Measurements from ENCODE around the gene RBBP8. TPM values are rescaled to one million over a fixed set of nuclear protein-coding genes. Genes with fewer than 3 reads are reported as not detected.
A peak's percentile ranks its signal among the peaks of the same experiment; 100 is the strongest.

Gene RBBP8
- total and polyA plus RNA-seq, 2 donors (not counting 3 experiments of a cell fraction or from before 2014, with no cell fraction given) = 3.0 to 13.5 TPM

DNA sequence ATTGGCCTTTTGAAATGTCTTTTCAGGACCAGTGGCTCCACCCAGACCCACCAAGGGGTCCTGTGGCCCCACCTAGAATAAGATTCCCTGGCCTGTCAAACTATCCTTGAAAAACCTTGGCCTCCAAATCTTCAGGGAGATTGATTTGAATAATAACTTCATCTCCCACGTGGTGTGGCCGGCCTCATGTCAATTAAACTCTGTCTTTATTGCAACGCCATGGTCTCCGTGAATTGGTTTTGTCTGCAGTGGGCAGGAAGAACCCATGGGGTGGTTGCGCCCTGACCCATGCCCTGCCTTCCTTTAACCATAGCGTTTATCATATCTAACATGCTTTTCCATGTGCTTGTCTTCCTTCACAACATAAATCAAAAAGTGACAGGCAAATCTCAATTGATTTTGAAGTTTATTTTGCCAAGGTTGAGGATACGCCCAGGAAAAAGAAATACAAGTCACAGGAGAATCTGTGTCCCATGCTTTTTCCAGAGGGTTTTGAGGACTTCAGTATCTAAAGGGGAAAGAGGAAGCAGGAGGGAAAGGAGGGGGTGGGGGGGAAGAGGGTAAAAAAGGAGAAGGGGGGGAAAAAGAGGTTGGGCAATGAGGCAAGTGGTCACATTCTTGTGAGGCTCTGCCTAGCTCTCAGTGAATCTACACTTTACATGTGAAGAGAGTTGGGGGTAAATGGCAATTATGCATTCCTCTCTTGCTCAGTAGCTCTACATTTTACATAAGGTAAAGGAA is 135.6 kb downstream of the RBBP8 start:
- H3K4me1 ChIP-seq (ENCODE audit: control insufficient read depth, extremely low read depth, insufficient read depth, low read length) = no peaks in the 10 kb centered on the region
- H3K27me3 ChIP-seq (ENCODE audit: control insufficient read depth in 2 of 2, insufficient read depth in 2 of 2, low read length in 2 of 2) = no peaks in the 10 kb centered on the region
- H3K4me2 ChIP-seq (ENCODE audit: insufficient read depth, low read length) = no peak overlapping the region
- H3K9ac ChIP-seq (replicated peaks; ENCODE audit: extremely low read depth, insufficient read depth, low read length) = no peak overlapping the region
- H3K4me3 ChIP-seq (replicated peaks in 1 of 3; ENCODE audit: insufficient read depth in 1 of 3, low read depth in 1 of 3, low read length in 3 of 3) = no peak overlapping the region
- TF ChIP-seq FOS (IDR thresholded peaks at IDR 0.05; ENCODE audit: borderline replicate concordance, insufficient read depth, low read length) (no peak), POLR2AphosphoS5 (IDR thresholded peaks at IDR 0.05; ENCODE audit: insufficient read depth, low read depth, low read length) (no peak), JUN (IDR thresholded peaks at IDR 0.05; ENCODE audit: borderline replicate concordance, insufficient read depth, insufficient read length, low read depth) (no peak), POLR2A (IDR thresholded peaks at IDR 0.05; ENCODE audit: low read depth, low read length) (no peak), GATA2 (IDR thresholded peaks at IDR 0.05; ENCODE audit: insufficient read depth, insufficient read length, low read depth, low read length) (no peak), EZH2 (IDR thresholded peaks at IDR 0.05; ENCODE audit: borderline replicate concordance, low read depth, low read length, severe bottlenecking) (no peak), MYC (IDR thresholded peaks at IDR 0.05; ENCODE audit: low read depth, low read length) (no peak)
- TF ChIP-seq, protein P1, sequence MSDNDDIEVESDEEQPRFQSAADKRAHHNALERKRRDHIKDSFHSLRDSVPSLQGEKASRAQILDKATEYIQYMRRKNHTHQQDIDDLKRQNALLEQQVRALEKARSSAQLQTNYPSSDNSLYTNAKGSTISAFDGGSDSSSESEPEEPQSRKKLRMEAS (IDR thresholded peaks at IDR 0.05; ENCODE audit: insufficient read depth, insufficient read length) = no peak
- TF ChIP-seq, protein P2, sequence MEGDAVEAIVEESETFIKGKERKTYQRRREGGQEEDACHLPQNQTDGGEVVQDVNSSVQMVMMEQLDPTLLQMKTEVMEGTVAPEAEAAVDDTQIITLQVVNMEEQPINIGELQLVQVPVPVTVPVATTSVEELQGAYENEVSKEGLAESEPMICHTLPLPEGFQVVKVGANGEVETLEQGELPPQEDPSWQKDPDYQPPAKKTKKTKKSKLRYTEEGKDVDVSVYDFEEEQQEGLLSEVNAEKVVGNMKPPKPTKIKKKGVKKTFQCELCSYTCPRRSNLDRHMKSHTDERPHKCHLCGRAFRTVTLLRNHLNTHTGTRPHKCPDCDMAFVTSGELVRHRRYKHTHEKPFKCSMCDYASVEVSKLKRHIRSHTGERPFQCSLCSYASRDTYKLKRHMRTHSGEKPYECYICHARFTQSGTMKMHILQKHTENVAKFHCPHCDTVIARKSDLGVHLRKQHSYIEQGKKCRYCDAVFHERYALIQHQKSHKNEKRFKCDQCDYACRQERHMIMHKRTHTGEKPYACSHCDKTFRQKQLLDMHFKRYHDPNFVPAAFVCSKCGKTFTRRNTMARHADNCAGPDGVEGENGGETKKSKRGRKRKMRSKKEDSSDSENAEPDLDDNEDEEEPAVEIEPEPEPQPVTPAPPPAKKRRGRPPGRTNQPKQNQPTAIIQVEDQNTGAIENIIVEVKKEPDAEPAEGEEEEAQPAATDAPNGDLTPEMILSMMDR (IDR thresholded peaks at IDR 0.05; ENCODE audit: extremely low read depth in 1 of 2, insufficient read depth in 1 of 2, low read depth in 1 of 2, low read length in 2 of 2) = no peak
- POLR2A ChIA-PET = no interaction called here
- CTCF ChIA-PET = no interaction called here
- H3K36me3 ChIP-seq (ENCODE audit: control insufficient read depth in 2 of 2, extremely low read depth in 1 of 2, insufficient read depth in 2 of 2, low read length in 2 of 2) = no peaks in the 10 kb centered on the region
- no TSS peak for BruUV-seq (replicated peaks)
- DNase-seq (ENCODE audit: low read depth, low spot score) = peak; percentile 11
- no peak overlapping the region for H3K27ac ChIP-seq (ENCODE audit: insufficient read depth, low read depth, low read length)
- intact Hi-C loops (cut with micrococcal nuclease) = no loop called here
- FAIRE-seq = peak; percentile 12
- no peak overlapping the region for H2AFZ ChIP-seq (ENCODE audit: low read depth, low read length)
- H3K9me3 ChIP-seq (replicated peaks; ENCODE audit: control insufficient read depth, insufficient read depth, low read length) = no peaks in the 10 kb centered on the region
- no peaks in the 10 kb centered on the region for H3K79me2 ChIP-seq (ENCODE audit: control insufficient read depth, insufficient read depth, low read length)
- dilution Hi-C loops (cut with MboI; ENCODE audit: extremely low pct_ligation_motif_present, low sequenced_read_pairs) = no loop called here
- H4K20me1 ChIP-seq (replicated peaks; ENCODE audit: control insufficient read depth, extremely low read depth, insufficient read depth, low read length) = no peaks in the 10 kb centered on the region
- H3K9me1 ChIP-seq (replicated peaks; ENCODE audit: control insufficient read depth, extremely low read depth, insufficient read depth, low read length) = no peaks in the 10 kb centered on the region
